HG03521 (cell line): ENCODE measurements around the gene GRIN2A.

ENCODE experiments used
- ATAC-seq: cut with Tn5 transposase; IDR thresholded peaks from one replicate; pipeline ENCODE4 v1.9.1; 2021; ENCODE audit warnings: mild to moderate bottlenecking, moderate library complexity; ENCODE audit not compliant: unreplicated experiment

GRIN2A gene

DNA sequence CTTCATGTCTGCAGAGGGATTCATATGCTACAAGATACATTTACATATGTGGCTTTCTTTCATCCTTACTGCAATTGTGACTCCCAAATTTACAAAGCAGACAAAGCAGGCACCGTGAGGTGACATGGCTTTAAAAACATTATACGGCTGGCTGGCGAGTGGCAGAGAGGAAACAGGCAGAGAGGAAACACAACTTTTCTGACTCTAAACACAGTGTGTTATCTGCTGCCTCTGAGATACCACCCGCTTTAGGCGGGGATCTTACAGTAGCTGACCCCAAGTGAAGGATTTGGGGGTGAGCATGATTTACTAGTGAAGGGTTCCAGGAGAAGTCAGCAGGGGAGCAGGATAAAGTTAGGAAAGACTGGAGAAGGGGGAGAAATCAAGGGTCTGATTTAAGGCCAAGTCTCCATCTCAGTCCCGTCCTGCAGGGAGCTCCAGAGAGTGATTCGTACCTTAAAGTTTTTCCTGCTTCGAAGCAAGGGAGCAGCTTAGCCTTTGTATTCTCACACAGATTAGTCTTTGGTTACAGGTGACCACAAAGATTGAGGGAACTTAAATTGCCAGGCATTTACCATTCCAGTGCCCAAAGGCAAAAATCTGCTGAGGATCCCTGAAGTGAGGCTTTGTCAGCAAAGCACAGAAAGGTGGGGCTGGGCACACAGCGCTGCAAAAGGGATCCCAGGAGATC is 355.0 kb downstream of the GRIN2A start:
- no peak for ATAC-seq

- ATAC-seq, result no peak
Observed at GRCh38 chr16:9826656-9827055, 355.6 kb downstream of the GRIN2A start.

GRCh38 chr16:9824200-9825068 is 357.8 kb downstream of the GRIN2A start:
- ATAC-seq, result no peak

GRCh38 chr16:9823510-9823909 is 358.7 kb downstream of the GRIN2A start:
- ATAC-seq, result no peak

GRCh38 chr16:9821970-9822369 is 360.3 kb downstream of the GRIN2A start:
- ATAC-seq, result no peak

- ATAC-seq, result no peak
Observed at GRCh38 chr16:9821331-9821730, 360.9 kb downstream of the GRIN2A start.

- no peak for ATAC-seq
Observed at GRCh38 chr16:9820476-9821246, 361.6 kb downstream of the GRIN2A start.

DNA sequence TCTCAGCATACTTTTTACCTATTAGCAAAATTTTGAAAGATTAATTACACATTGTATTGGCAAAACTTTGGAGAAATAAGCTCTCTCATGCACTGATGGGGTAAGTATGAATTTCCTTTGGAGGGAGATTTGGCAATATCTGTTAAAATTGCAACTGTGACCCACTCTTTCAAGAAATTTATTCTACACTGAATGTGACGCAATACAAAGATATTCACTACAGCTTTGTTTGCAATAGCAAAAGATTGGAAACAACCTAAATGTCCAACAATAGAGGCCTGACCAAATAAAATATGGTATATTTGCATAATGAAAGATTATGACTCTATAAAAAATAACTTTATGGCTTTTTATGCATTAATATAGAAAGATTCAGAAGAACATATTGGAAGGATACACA is 363.5 kb downstream of the GRIN2A start:
- ATAC-seq, result no peak

GRCh38 chr16:9817586-9817985 is 364.6 kb downstream of the GRIN2A start:
- ATAC-seq, result no peak

- ATAC-seq, result no peak
Observed at GRCh38 chr16:9816644-9817043, 365.6 kb downstream of the GRIN2A start.

- ATAC-seq, result no peak
Observed at GRCh38 chr16:9813665-9814064, 368.6 kb downstream of the GRIN2A start.

DNA sequence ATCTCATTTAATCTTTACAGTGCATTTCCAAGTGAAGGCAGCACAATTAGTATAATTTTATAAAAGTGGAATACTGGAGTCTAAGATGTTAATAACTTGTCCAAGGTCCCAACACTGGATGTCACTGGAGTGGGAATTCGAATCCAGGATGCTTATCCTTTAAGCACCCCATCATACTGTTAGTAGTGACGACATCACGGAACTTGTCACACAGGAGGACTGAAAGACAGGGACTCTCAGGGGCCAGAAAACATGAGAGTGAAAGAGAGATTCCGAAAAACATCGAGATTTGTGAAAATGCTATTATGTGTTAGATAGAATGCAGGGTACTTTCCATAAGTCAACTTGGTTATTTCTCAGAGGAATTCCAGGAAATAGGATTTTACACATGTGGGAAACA is 374.0 kb downstream of the GRIN2A start:
- no peak for ATAC-seq

DNA sequence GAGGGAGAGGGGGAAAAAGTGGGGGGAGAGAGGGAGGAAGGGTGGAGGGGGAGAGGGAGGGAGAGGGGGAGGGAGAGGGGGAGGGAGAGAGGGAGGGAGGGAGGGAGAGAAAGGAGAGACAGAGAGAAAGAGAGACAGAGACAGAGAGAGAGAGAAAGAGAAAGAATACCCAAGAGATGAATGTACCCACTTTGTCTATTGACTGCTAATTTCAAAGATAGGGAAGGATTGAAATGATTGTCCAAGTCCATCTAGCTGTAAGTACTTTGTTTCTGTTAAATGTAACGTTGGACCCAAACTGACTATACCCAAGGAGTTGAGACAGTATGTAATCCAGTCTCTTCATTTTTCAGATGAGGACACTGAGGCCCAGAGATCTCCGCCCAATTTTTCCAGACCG is 374.9 kb downstream of the GRIN2A start:
- ATAC-seq, result no peak

GRCh38 chr16:9805109-9805508 is 377.1 kb downstream of the GRIN2A start:
- ATAC-seq, result no peak

- no peak for ATAC-seq
Observed at GRCh38 chr16:9802160-9802559, 380.1 kb downstream of the GRIN2A start.

DNA sequence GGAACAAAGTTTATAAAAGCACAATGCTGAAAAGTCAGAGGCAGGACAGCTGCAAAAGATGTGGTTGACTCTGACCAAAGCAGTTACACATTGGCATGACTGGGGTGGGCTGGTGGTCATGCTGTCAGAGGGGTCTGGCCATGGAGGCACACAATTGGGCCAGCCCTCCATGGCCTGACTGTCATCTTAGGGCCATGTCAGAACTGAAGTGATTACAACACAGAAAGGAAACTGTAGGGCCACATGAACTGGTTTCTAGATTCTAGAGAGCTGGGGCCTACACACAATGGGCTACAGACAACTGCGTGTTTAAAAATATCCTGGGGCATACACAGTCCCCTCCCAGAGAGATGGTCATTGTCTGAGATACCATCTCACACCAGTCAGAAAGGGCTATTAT is 380.6 kb downstream of the GRIN2A start:
- ATAC-seq, result no peak

- ATAC-seq, result no peak
Observed at GRCh38 chr16:9800186-9800738, 382.0 kb downstream of the GRIN2A start.

DNA sequence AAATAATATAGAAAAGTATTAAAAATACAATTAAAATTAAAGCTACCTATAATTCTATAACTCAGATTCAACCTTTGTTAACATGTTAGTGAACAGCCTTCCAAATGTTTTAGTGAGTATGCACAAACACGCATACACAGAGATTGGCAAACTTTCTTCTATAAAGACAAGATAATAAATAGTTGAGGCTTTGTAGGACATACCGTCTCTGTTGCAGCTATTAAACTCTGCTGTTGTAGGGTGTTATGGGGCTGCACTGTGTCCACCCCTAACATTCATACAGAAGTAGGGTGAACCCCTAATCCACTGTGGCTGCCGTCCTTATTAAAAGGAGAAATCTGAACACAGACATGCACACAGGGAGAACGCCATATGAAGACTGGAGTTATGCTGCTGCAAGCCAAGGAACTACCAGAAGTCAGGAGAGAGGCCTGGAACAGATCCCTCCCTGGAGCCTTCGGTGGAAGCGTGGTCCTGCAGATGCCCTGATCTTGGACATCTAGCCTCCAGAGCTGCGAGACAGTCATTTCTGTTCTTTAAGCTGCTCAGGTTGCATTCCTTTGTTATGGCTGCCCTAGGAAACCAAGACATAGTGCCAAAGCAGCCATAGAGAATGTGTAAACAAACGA is 383.2 kb downstream of the GRIN2A start:
- no peak for ATAC-seq

GRCh38 chr16:9798474-9798873 is 383.8 kb downstream of the GRIN2A start:
- ATAC-seq, result no peak

GRCh38 chr16:9797306-9797705 is 384.9 kb downstream of the GRIN2A start:
- no peak for ATAC-seq

GRCh38 chr16:9793623-9794022 is 388.6 kb downstream of the GRIN2A start:
- no peak for ATAC-seq
